Stimulated activated CD8-positive, alpha-beta memory T cell treated with anti-CD3 and anti-CD28 coated beads, Interleukin-12 subunit alpha, Interleukin-12 subunit beta, amount 100 ng/mL, for 24 hours (primary cell): Measurements from ENCODE around the gene SHH.

Experiments used
- DNase-seq: peaks from one replicate; pipeline ENCODE4 v3.0.0-alpha.2; 2020; ENCODE audit errors: extremely low read depth

Gene SHH

GRCh38 chr7:155792315-155792960, 19.8 kb downstream of the SHH start:
- DNase-seq, result no peak

GRCh38 chr7:155791836-155792235, 20.4 kb downstream of the SHH start:
- DNase-seq, result no peak

GRCh38 chr7:155791214-155791737, 21.0 kb downstream of the SHH start:
- no peak for DNase-seq

GRCh38 chr7:155790666-155791065, 21.6 kb downstream of the SHH start:
- no peak for DNase-seq

GRCh38 chr7:155789001-155789725, 23.1 kb downstream of the SHH start:
- DNase-seq, result no peak

- no peak for DNase-seq
These were observed 23.7 kb downstream of the SHH start for GRCh38 chr7:155788616-155789000.

GRCh38 chr7:155787171-155787851, 25.0 kb downstream of the SHH start:
- no peak for DNase-seq

- no peak for DNase-seq
These were observed 25.8 kb downstream of the SHH start for GRCh38 chr7:155786491-155786890.

- DNase-seq, result no peak
These were observed 26.7 kb downstream of the SHH start for GRCh38 chr7:155785536-155785935.

- DNase-seq, result no peak
These were observed 29.8 kb downstream of the SHH start for GRCh38 chr7:155782466-155782865.

GRCh38 chr7:155781433-155781832, 30.8 kb downstream of the SHH start:
- DNase-seq, result no peak

GRCh38 chr7:155780884-155781283, 31.4 kb downstream of the SHH start:
- DNase-seq, result no peak

GRCh38 chr7:155778349-155778748, 33.9 kb downstream of the SHH start:
- no peak for DNase-seq

- no peak for DNase-seq
These were observed 35.7 kb downstream of the SHH start for GRCh38 chr7:155776606-155777005.

- no peak for DNase-seq
These were observed 36.6 kb downstream of the SHH start for GRCh38 chr7:155775691-155776090.

- no peak for DNase-seq
These were observed 37.3 kb downstream of the SHH start for GRCh38 chr7:155774947-155775346.

- no peak for DNase-seq
These were observed 38.7 kb downstream of the SHH start for GRCh38 chr7:155773531-155773930.

GRCh38 chr7:155770241-155770640, 42.0 kb downstream of the SHH start:
- no peak for DNase-seq

- DNase-seq, result no peak
These were observed 42.6 kb downstream of the SHH start for GRCh38 chr7:155769701-155770100.

GRCh38 chr7:155766966-155767916, 45.0 kb downstream of the SHH start:
- no peak for DNase-seq

GRCh38 chr7:155766386-155766785, 45.9 kb downstream of the SHH start:
- no peak for DNase-seq

GRCh38 chr7:155765458-155765857, 46.8 kb downstream of the SHH start:
- DNase-seq, result no peak
